Esophagus squamous epithelium (tissue), 5 donors: ENCODE data around the gene RAB17. TPM values are rescaled to one million over a fixed set of nuclear protein-coding genes. Genes with fewer than 3 reads are reported as not detected.

Experiments
- DNase-seq: peaks from one replicate; lab custom pipeline; 2025; lab: John Stamatoyannopoulos, UW
- H3K27ac ChIP-seq, 4 donors: fragments of 200-600 bp; sonication (generic); one replicate each; pipeline ENCODE4 v1.5.1; 2016 to 2019; ENCODE audit warnings: mild to moderate bottlenecking in 1 of 4
- H3K27me3 ChIP-seq, 4 donors: fragments of 200-600 bp; sonication (generic); 1 replicate in 3 of 4; 2 replicates in 1 of 4; pipeline versions ENCODE4 v1.5.1 to v1.6.0; 2017 to 2021; ENCODE audit warnings: antibody characterized with exemption in 1 of 4
- H3K36me3 ChIP-seq, 3 donors: fragments of 200-600 bp; sonication (generic); one replicate each; pipeline ENCODE4 v1.5.1; 2016 to 2019
- H3K4me1 ChIP-seq, 3 donors: fragments of 200-600 bp; sonication (generic); one replicate each; pipeline ENCODE4 v1.5.1; 2017 to 2019
- H3K4me3 ChIP-seq, 4 donors: fragments of 200-600 bp; sonication (generic); 1 replicate in 3 of 4; 2 replicates in 1 of 4; pipeline ENCODE4 v1.5.1; 2016 to 2019; ENCODE audit warnings: mild to moderate bottlenecking in 2 of 4, moderate library complexity in 1 of 4
- H3K9me3 ChIP-seq, 3 donors: fragments of 200-600 bp; sonication (generic); one replicate each; pipeline ENCODE4 v1.5.1; 2016 to 2019
- CTCF ChIP-seq, 6 experiments: fragments of 450-650 bp in 4 of 6; fragments of 200-600 bp in 2 of 6; sonication (generic) in 2 of 6; IDR thresholded peaks; one replicate each; pipeline ENCODE4 v1.5.1; 2016 to 2019; ENCODE audit warnings: antibody characterized with exemption in 6 of 6, mild to moderate bottlenecking in 4 of 6, moderate library complexity in 4 of 6
- POLR2A ChIP-seq, 4 donors: fragments of 450-650 bp; IDR thresholded peaks; one replicate each; pipeline ENCODE4 v1.6.1; 2017; ENCODE audit warnings: antibody characterized with exemption in 4 of 4, mild to moderate bottlenecking in 4 of 4, moderate library complexity in 3 of 4
- WGBS, 2 donors: methylation state at CpG; one replicate each; pipeline ENCODE4 v1.1.5; 2018; 5-methylcytosine and 5-hydroxymethylcytosine counted together
- intact Hi-C: fragments of 100-400 bp; cut with DNase I; formaldehyde crosslinking; loops from one replicate; pipeline ENCODE4 v1.15.0; 2022
- total RNA-seq, 4 donors: library from RNA; depleted of rRNA; stranded (reverse); fragments of >200 nt; gene quantifications; one replicate each; pipeline ENCODE4 v1.1.0, GENCODE V29; 2016
- donor health status: DM: yes; HTN: yes; CAD: no.

The RAB17 gene
- total RNA-seq, 4 donors from 2014 or later = 2.0 to 11.1 (median 6.4) TPM

- DNase-seq = no peak
Measured at GRCh38 chr2:237637429-237638135, 47.0 kb upstream of the RAB17 start.

GRCh38 chr2:237636578-237636977, 46.0 kb upstream of the RAB17 start:
- Histone ChIP-seq H3K4me1 (peaks cover 0 to 15% (median 0%) of the 10 kb centered on the region in 3 donors), H3K27ac (no peak overlapping the region), H3K4me3 (no peak overlapping the region), H3K36me3 (no peaks in the 10 kb centered on the region), H3K27me3 (no peaks in the 10 kb centered on the region), H3K9me3 (peaks cover 0 to 8% (median 6%) of the 10 kb centered on the region in 3 donors)
- no peak for DNase-seq
- intact Hi-C loops = no loop called here
- no peak for TF ChIP-seq CTCF (IDR thresholded peaks at IDR 0.05)
- no peak for TF ChIP-seq POLR2A (IDR thresholded peaks at IDR 0.05)
- WGBS, 2 donors = 67 to 90% methylated on average over 1 of the region's 1 CpG

More at GRCh38 chr2:237637429-237638135, 47.0 kb upstream of the RAB17 start:
- Histone ChIP-seq H3K36me3 (no peaks in the 10 kb centered on the region), H3K4me1 (peaks cover 0 to 11% (median 0%) of the 10 kb centered on the region in 3 donors), H3K4me3 (no peak overlapping the region), H3K27ac (no peak overlapping the region), H3K27me3 (no peaks in the 10 kb centered on the region), H3K9me3 (peaks cover 0 to 8% (median 6%) of the 10 kb centered on the region in 3 donors)
- TF ChIP-seq CTCF (IDR thresholded peaks at IDR 0.05) (no peak), POLR2A (IDR thresholded peaks at IDR 0.05) (no peak)
- intact Hi-C loops = no loop called here
- WGBS, 2 donors = 81 to 84% methylated on average over 3 of the region's 3 CpGs

- no peaks in the 10 kb centered on the region for H3K36me3 ChIP-seq
- H3K4me1 ChIP-seq = peaks cover 0 to 36% (median 5%) of the 10 kb centered on the region in 3 donors
- H3K9me3 ChIP-seq = peaks cover 0 to 8% (median 6%) of the 10 kb centered on the region in 3 donors
- peaks cover 0 to 11% (median 0%) of the 10 kb centered on the region in 4 donors for H3K27me3 ChIP-seq
- H3K4me3 ChIP-seq = no peak overlapping the region
- 37 to 65% methylated on average over 5 to 9 of the region's 10 CpGs for WGBS, 2 donors
- intact Hi-C loops = no loop called here
- TF ChIP-seq CTCF (IDR thresholded peaks at IDR 0.05) (no peak), POLR2A (IDR thresholded peaks at IDR 0.05) (no peak)
- DNase-seq = no peak
- peak overlapping the region in 2 of 4 donors; percentile 46 to 56 for H3K27ac ChIP-seq
Measured at GRCh38 chr2:237633061-237633561, 42.6 kb upstream of the RAB17 start.

GRCh38 chr2:237631801-237632585, 41.5 kb upstream of the RAB17 start:
- peaks cover 0 to 8% (median 6%) of the 10 kb centered on the region in 3 donors for H3K9me3 ChIP-seq
- no peak for TF ChIP-seq POLR2A (IDR thresholded peaks at IDR 0.05)
- no peak for TF ChIP-seq CTCF (IDR thresholded peaks at IDR 0.05)
- H3K36me3 ChIP-seq = no peaks in the 10 kb centered on the region
- DNase-seq = no peak
- no peak overlapping the region for H3K4me3 ChIP-seq
- intact Hi-C loops = no loop called here
- WGBS, 2 donors = 94 to 95% methylated on average over 8 to 16 of the region's 19 CpGs
- peaks cover 0 to 45% (median 5%) of the 10 kb centered on the region in 3 donors for H3K4me1 ChIP-seq
- no peak overlapping the region for H3K27ac ChIP-seq
- peaks cover 0 to 22% (median 0%) of the 10 kb centered on the region in 4 donors for H3K27me3 ChIP-seq
